WTC11 (cell line): ENCODE data around the gene UNKL. TPM values are rescaled to one million over a fixed set of nuclear protein-coding genes. Genes with fewer than 3 reads are reported as not detected.

Source experiments
- ATAC-seq: fragments of 200-7000 bp; cut with Tn5 transposase; 2 replicates; pipeline ENCODE4 v1.10.0; 2021; ENCODE audit warnings: mild to moderate bottlenecking, moderate library complexity
- CTCF ChIA-PET: fragments of 300-600 bp; sonication (Branson Sonifier 250); formaldehyde crosslinking; loops from one replicate; lab custom pipeline; 2021; ENCODE audit warnings: antibody characterized with exemption; lab: Charles Lee
- POLR2A ChIA-PET: fragments of 350-600 bp; sonication (Branson Sonifier 250); formaldehyde crosslinking; loops from one replicate; lab custom pipeline; 2021; ENCODE audit warnings: antibody characterized with exemption; lab: Charles Lee
- DNase-seq: peaks from one replicate; pipeline ENCODE4 v3.0.0; 2021; ENCODE audit warnings: low spot score
- H3K27ac Mint-ChIP-seq: 2 replicates; pipeline ENCODE4 v1.8.0; 2021; ENCODE audit warnings: mixed read lengths
- H3K27me3 Mint-ChIP-seq: 2 replicates; pipeline ENCODE4 v1.8.0; 2021; ENCODE audit warnings: low read depth, mild to moderate bottlenecking, moderate library complexity, mixed read lengths
- H3K36me3 Mint-ChIP-seq: 2 replicates; pipeline ENCODE4 v1.8.0; 2021; ENCODE audit warnings: mixed read lengths
- H3K4me1 Mint-ChIP-seq: 2 replicates; pipeline ENCODE4 v1.8.0; 2022; ENCODE audit warnings: mixed read lengths
- H3K4me3 Mint-ChIP-seq: 2 replicates; pipeline ENCODE4 v1.8.0; 2021; ENCODE audit warnings: mild to moderate bottlenecking, moderate library complexity, mixed read lengths
- H3K9me3 Mint-ChIP-seq: 2 replicates; pipeline ENCODE4 v1.8.0; 2021; ENCODE audit warnings: mixed read lengths
- AFF4 ChIP-seq: sonication (generic); formaldehyde crosslinking; IDR thresholded peaks from 2 replicates; pipeline ENCODE4 v1.8.1; 2023; ENCODE audit warnings: mild to moderate bottlenecking, missing genetic modification reagents, borderline replicate concordance
- ELF4 ChIP-seq: sonication (generic); formaldehyde crosslinking; IDR thresholded peaks from 2 replicates; pipeline ENCODE4 v1.8.1; 2022; ENCODE audit warnings: low read depth, mild to moderate bottlenecking, moderate library complexity, missing genetic modification reagents
- ETV6 ChIP-seq: sonication (generic); formaldehyde crosslinking; IDR thresholded peaks from 2 replicates; pipeline ENCODE4 v1.8.1; 2022; ENCODE audit warnings: mild to moderate bottlenecking, missing genetic modification reagents
- FOXK1 ChIP-seq: sonication (generic); formaldehyde crosslinking; IDR thresholded peaks from 2 replicates; pipeline ENCODE4 v1.8.0; 2022; ENCODE audit warnings: mild to moderate bottlenecking, moderate library complexity, missing genetic modification reagents
- FOXP1 ChIP-seq: sonication (generic); formaldehyde crosslinking; IDR thresholded peaks from 2 replicates; pipeline ENCODE4 v1.8.0; 2022; ENCODE audit warnings: missing genetic modification reagents, mild to moderate bottlenecking, moderate library complexity, borderline replicate concordance
- GABPB1 ChIP-seq: sonication (generic); formaldehyde crosslinking; IDR thresholded peaks from 2 replicates; pipeline ENCODE4 v1.8.1; 2023; ENCODE audit warnings: mild to moderate bottlenecking, missing genetic modification reagents
- JUN ChIP-seq: sonication (generic); formaldehyde crosslinking; IDR thresholded peaks from 2 replicates; pipeline ENCODE4 v1.8.0; 2023; ENCODE audit warnings: mild to moderate bottlenecking, missing genetic modification reagents
- NFATC4 ChIP-seq: fragments of 250-450 bp; sonication (Bioruptor Pico); IDR thresholded peaks from 2 replicates; pipeline ENCODE4 v1.9.0; 2021; ENCODE audit warnings: mild to moderate bottlenecking
- NR1H2 ChIP-seq: sonication (generic); formaldehyde crosslinking; IDR thresholded peaks from 2 replicates; pipeline ENCODE4 v1.9.0; 2021; ENCODE audit warnings: mild to moderate bottlenecking, moderate library complexity, missing genetic modification reagents
- NR3C1 ChIP-seq: sonication (generic); formaldehyde crosslinking; conservative IDR thresholded peaks from 2 replicates; pipeline ENCODE4 v1.8.1; 2023; ENCODE audit warnings: low read depth, mild to moderate bottlenecking, missing genetic modification reagents
- OVOL2 ChIP-seq: fragments of 250-450 bp; sonication (Bioruptor Pico); IDR thresholded peaks from 2 replicates; pipeline ENCODE4 v1.9.0; 2021; ENCODE audit warnings: mild to moderate bottlenecking, borderline replicate concordance
- RELA ChIP-seq: sonication (generic); formaldehyde crosslinking; IDR thresholded peaks from 2 replicates; pipeline ENCODE4 v1.8.1; 2022; ENCODE audit warnings: missing genetic modification reagents, mild to moderate bottlenecking, borderline replicate concordance
- SP1 ChIP-seq: sonication (generic); formaldehyde crosslinking; conservative IDR thresholded peaks from 2 replicates; pipeline ENCODE4 v1.8.1; 2022; ENCODE audit warnings: missing genetic modification reagents
- ZNF232 ChIP-seq: sonication (generic); formaldehyde crosslinking; IDR thresholded peaks from 2 replicates; pipeline ENCODE4 v1.8.0; 2022; ENCODE audit warnings: mild to moderate bottlenecking, missing genetic modification reagents
- ZNF263 ChIP-seq: sonication (generic); formaldehyde crosslinking; IDR thresholded peaks from 2 replicates; pipeline ENCODE4 v1.8.1; 2022; ENCODE audit warnings: low read depth, mild to moderate bottlenecking, moderate library complexity, missing genetic modification reagents
- ZNF317 ChIP-seq: sonication (generic); formaldehyde crosslinking; IDR thresholded peaks from 2 replicates; pipeline ENCODE4 v1.8.1; 2023; ENCODE audit warnings: low read depth, mild to moderate bottlenecking, moderate library complexity, missing genetic modification reagents, borderline replicate concordance
- ZNF425 ChIP-seq: fragments of 250-450 bp; sonication (Bioruptor Pico); conservative IDR thresholded peaks from 2 replicates; pipeline ENCODE4 v1.9.0; 2021; ENCODE audit warnings: mild to moderate bottlenecking
- ZNF512 ChIP-seq: sonication (generic); formaldehyde crosslinking; IDR thresholded peaks from 2 replicates; pipeline ENCODE4 v1.8.1; 2022; ENCODE audit warnings: missing genetic modification reagents, borderline replicate concordance
- ZNF532 ChIP-seq: fragments of 250-450 bp; sonication (Bioruptor Pico); IDR thresholded peaks from 2 replicates; pipeline ENCODE4 v1.9.0; 2021; ENCODE audit warnings: mild to moderate bottlenecking, borderline replicate concordance
- ZNF671 ChIP-seq: fragments of 250-450 bp; sonication (Bioruptor Pico); IDR thresholded peaks from 2 replicates; pipeline ENCODE4 v1.8.0; 2021; ENCODE audit warnings: mild to moderate bottlenecking
- ZSCAN18 ChIP-seq: fragments of 250-450 bp; sonication (Bioruptor Pico); IDR thresholded peaks from 2 replicates; pipeline ENCODE4 v2.1.2; 2022; ENCODE audit warnings: mild to moderate bottlenecking, moderate library complexity
- total RNA-seq: library from RNA; stranded (reverse); gene quantifications from 3 replicates; pipeline ENCODE4 v1.2.3, GENCODE V29; 2021

Gene UNKL
- total RNA-seq, 1 experiment from 2014 or later, result 53.3 TPM

- no peak for TF ChIP-seq AFF4
- no peak for TF ChIP-seq ZNF232 (CRISPR knock-in tag)
- TF ChIP-seq NFATC4 (CRISPR knock-in tag), result no peak
- TF ChIP-seq ZNF671 (CRISPR knock-in tag), result no peak
- no peak for TF ChIP-seq OVOL2 (CRISPR knock-in tag)
- no peak for TF ChIP-seq ZNF425 (CRISPR knock-in tag)
- no peak for TF ChIP-seq NR1H2 (CRISPR knock-in tag)
- no peak for TF ChIP-seq ELF4 (CRISPR knock-in tag)
- no peak for TF ChIP-seq FOXP1 (CRISPR knock-in tag)
- TF ChIP-seq ZNF317 (CRISPR knock-in tag), result no peak
- no peak for TF ChIP-seq ZNF512 (CRISPR knock-in tag)
- TF ChIP-seq ZNF263 (CRISPR knock-in tag), result no peak
- TF ChIP-seq NR3C1 (CRISPR knock-in tag), result no peak
- no peak for TF ChIP-seq ZSCAN18
- no peak for TF ChIP-seq SP1 (CRISPR knock-in tag)
- POLR2A ChIA-PET, result no interaction called here
- Mint-ChIP-seq H3K36me3 (peaks cover 66% of the 10 kb centered on the region), H3K27me3 (no peaks in the 10 kb centered on the region), H3K27ac (no peak overlapping the region), H3K9me3 (no peaks in the 10 kb centered on the region), H3K4me3 (no peak overlapping the region), H3K4me1 (no peaks in the 10 kb centered on the region)
- CTCF ChIA-PET, result interaction anchor here (0.9 kb wide), 1 partner anchor 13 kb away, joined by 4 read pairs; no protein-coding TSS in a partner anchor
- ATAC-seq, result no peak
- no peak for DNase-seq
Observed at GRCh38 chr16:1317479-1318267, 96.8 kb downstream of the UNKL start.

GRCh38 chr16:1316033-1316405 lies 98.5 kb downstream of the UNKL start:
- Mint-ChIP-seq H3K4me1 (peaks cover 3% of the 10 kb centered on the region), H3K27me3 (no peaks in the 10 kb centered on the region), H3K27ac (no peak overlapping the region), H3K4me3 (no peak overlapping the region), H3K36me3 (peaks cover 58% of the 10 kb centered on the region), H3K9me3 (no peaks in the 10 kb centered on the region)
- DNase-seq (no peak), ATAC-seq (no peak)
- ChIA-PET POLR2A (no interaction called here), CTCF (interaction anchor here (0.6 to 1.0 kb wide), 2 partner anchors 10 to 15 kb away, joined by 3 read pairs; no protein-coding TSS in a partner anchor)
- TF ChIP-seq JUN (CRISPR knock-in tag) (no peak), GABPB1 (CRISPR knock-in tag) (no peak), RELA (CRISPR knock-in tag) (no peak), OVOL2 (CRISPR knock-in tag) (no peak), NR3C1 (CRISPR knock-in tag) (no peak), ZNF532 (no peak), ETV6 (CRISPR knock-in tag) (no peak), FOXK1 (CRISPR knock-in tag) (no peak)
